Thyroid gland (tissue), 4 donors: Measurements from ENCODE around the gene KRTAP3-1. TPM values are rescaled to one million over a fixed set of nuclear protein-coding genes. Genes with fewer than 3 reads are reported as not detected.

ENCODE experiments used
- DNase-seq, 2 donors: peaks; one replicate each; pipeline ENCODE4 v3.0.0-alpha.2; 2019
- H3K27ac ChIP-seq, 3 donors: fragments of 200-600 bp; sonication (generic); 1 replicate in 2 of 3; 2 replicates in 1 of 3; pipeline ENCODE4 v1.5.1; 2016 to 2019; ENCODE audit warnings: mild to moderate bottlenecking in 1 of 3, moderate library complexity in 1 of 3
- H3K27me3 ChIP-seq: fragments of 200-600 bp; sonication (generic); one replicate; pipeline ENCODE4 v1.5.1; 2019
- H3K36me3 ChIP-seq, 2 donors: fragments of 200-600 bp; sonication (generic); one replicate each; pipeline ENCODE4 v1.5.1; 2016 to 2019
- H3K4me1 ChIP-seq, 2 donors: fragments of 200-600 bp; sonication (generic); one replicate each; pipeline ENCODE4 v1.5.1; 2017 to 2019
- H3K4me3 ChIP-seq, 3 donors: fragments of 200-600 bp; sonication (generic); replicated peaks in 1 of 3; 1 replicate in 2 of 3; 2 replicates in 1 of 3; pipeline ENCODE4 v1.5.1; 2016; ENCODE audit warnings: mild to moderate bottlenecking in 1 of 3
- H3K9me3 ChIP-seq: fragments of 200-600 bp; sonication (generic); one replicate; pipeline ENCODE4 v1.5.1; 2017
- POLR2A ChIP-seq, 2 donors: fragments of 450-650 bp; IDR thresholded peaks; one replicate each; pipeline ENCODE4 v1.6.1; 2017; ENCODE audit warnings: antibody characterized with exemption in 2 of 2, mild to moderate bottlenecking in 2 of 2, moderate library complexity in 1 of 2
- WGBS, 2 donors: methylation state at CpG; one replicate each; pipeline ENCODE4 v1.1.5; 2017; 5-methylcytosine and 5-hydroxymethylcytosine counted together
- intact Hi-C: fragments of 100-400 bp; cut with DNase I; formaldehyde crosslinking; loops from one replicate; pipeline ENCODE4 v1.15.1; 2023
- total RNA-seq, 4 donors: library from RNA; depleted of rRNA; stranded (reverse); fragments of >200 nt; gene quantifications; one replicate each; pipeline ENCODE4 v1.2.3, GENCODE V29; 2016
- TF ChIP-seq, protein P1 (sequence below), 6 experiments: fragments of 200-600 bp in 3 of 6; fragments of 450-650 bp in 3 of 6; sonication (generic) in 3 of 6; IDR thresholded peaks; one replicate each; pipeline ENCODE4 v1.5.1; 2016 to 2019; ENCODE audit warnings: antibody characterized with exemption in 6 of 6, mild to moderate bottlenecking in 2 of 6, inconsistent platforms in 1 of 6, moderate library complexity in 1 of 6

KRTAP3-1 gene
- total RNA-seq, 4 donors from 2014 or later = not detected

DNA sequence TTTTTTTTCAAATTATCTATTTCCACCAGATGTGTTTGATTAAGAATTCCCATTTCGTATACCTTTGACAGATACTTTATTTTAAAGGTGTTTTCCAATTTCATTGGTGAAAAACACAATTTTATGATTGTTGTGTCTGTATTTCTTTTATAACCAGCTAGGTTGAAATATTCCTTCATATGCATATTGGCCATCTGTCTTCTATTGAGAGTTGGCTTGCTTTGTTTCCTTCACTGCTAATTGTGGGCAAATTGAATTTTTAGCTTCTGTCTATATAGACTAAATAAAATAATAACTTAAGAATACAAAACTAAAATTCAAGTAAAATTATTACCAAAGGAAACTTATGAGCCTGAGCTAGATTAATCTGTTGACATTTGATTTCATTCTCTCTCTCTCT is 13.8 kb downstream of the KRTAP3-1 start:
- intact Hi-C loops = no loop called here
- WGBS, 2 donors = 74 to 87% methylated on average over 1 of the region's 1 CpG

DNA sequence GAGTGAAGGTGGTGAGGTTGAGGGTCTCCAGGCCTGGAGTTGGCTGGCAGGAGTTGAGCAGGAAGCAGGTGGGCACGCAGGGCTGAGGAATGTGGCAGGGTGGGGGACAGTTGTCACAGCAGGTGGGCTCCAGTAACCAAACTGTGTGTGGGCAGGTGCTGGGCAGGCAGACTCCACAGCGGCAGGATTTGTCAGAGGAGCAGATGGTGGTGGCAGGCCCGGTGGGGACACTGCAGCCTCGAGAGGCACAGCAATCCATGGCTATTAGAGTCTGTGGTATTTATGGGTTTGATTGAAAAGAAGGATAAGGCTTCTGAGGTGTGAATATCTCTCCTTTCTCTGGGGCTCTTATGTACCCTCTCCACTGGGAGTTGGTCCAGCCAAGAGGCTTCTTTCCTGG is 15.1 kb downstream of the KRTAP3-1 start, which contains the start of gene KRTAP3-3:
Gene KRTAP3-3 (minus strand): TSS at position 326 of the 400 bp plus-strand sequence. CDS start 67 bp downstream, at position 259.
- Histone ChIP-seq H3K36me3 (no peaks in the 10 kb centered on the region), H3K27me3 (no peaks in the 10 kb centered on the region), H3K4me1 (no peaks in the 10 kb centered on the region), H3K9me3 (no peaks in the 10 kb centered on the region), H3K27ac (no peak within 1 kb of the TSS), H3K4me3 (no peak within 1 kb of the TSS)
- 44 to 59% methylated on average over 4 of the region's 4 CpGs for WGBS, 2 donors
- DNase-seq = no peak
- intact Hi-C loops = no loop called here
- no peak for TF ChIP-seq POLR2A (IDR thresholded peaks at IDR 0.05)
- TF ChIP-seq, protein P1, sequence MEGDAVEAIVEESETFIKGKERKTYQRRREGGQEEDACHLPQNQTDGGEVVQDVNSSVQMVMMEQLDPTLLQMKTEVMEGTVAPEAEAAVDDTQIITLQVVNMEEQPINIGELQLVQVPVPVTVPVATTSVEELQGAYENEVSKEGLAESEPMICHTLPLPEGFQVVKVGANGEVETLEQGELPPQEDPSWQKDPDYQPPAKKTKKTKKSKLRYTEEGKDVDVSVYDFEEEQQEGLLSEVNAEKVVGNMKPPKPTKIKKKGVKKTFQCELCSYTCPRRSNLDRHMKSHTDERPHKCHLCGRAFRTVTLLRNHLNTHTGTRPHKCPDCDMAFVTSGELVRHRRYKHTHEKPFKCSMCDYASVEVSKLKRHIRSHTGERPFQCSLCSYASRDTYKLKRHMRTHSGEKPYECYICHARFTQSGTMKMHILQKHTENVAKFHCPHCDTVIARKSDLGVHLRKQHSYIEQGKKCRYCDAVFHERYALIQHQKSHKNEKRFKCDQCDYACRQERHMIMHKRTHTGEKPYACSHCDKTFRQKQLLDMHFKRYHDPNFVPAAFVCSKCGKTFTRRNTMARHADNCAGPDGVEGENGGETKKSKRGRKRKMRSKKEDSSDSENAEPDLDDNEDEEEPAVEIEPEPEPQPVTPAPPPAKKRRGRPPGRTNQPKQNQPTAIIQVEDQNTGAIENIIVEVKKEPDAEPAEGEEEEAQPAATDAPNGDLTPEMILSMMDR (IDR thresholded peaks at IDR 0.05) = no peak

More for the DNA sequence above, 13.8 kb downstream of the KRTAP3-1 start:
- Histone ChIP-seq H3K27ac (no peak overlapping the region), H3K9me3 (no peaks in the 10 kb centered on the region), H3K4me3 (no peak overlapping the region), H3K36me3 (no peaks in the 10 kb centered on the region), H3K4me1 (no peaks in the 10 kb centered on the region), H3K27me3 (no peaks in the 10 kb centered on the region)
- TF ChIP-seq POLR2A (IDR thresholded peaks at IDR 0.05) = no peak
- TF ChIP-seq, protein P1 (IDR thresholded peaks at IDR 0.05) = no peak
- DNase-seq = no peak

DNA sequence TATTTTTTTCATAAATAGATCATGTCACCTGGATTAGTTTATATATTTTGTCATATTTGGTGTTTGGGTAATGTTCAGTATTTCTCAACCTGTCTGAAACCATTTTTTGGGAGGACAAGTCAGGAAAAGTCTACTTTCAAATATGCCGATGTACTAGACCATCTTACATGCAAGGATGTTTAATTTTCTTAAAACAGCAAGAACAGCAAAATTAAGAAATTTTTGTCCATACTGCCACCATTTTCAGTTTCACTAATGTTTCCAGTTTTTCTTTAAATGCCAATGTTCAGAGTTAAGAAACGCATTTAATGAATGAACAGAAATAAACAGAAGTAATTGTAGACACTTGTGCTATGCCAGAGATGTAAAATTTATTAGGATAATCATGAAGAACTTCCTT is 15.8 kb downstream of the KRTAP3-1 start:
- no peaks in the 10 kb centered on the region for H3K27me3 ChIP-seq
- TF ChIP-seq, protein P1 (IDR thresholded peaks at IDR 0.05) = no peak
- no peak for TF ChIP-seq POLR2A (IDR thresholded peaks at IDR 0.05)
- intact Hi-C loops = no loop called here
- H3K4me3 ChIP-seq = no peak overlapping the region
- no peaks in the 10 kb centered on the region for H3K36me3 ChIP-seq
- no peak overlapping the region for H3K27ac ChIP-seq
- no peaks in the 10 kb centered on the region for H3K4me1 ChIP-seq
- DNase-seq = no peak
- WGBS, 2 donors = 93 to 96% methylated on average over 2 of the region's 2 CpGs
- no peaks in the 10 kb centered on the region for H3K9me3 ChIP-seq

DNA sequence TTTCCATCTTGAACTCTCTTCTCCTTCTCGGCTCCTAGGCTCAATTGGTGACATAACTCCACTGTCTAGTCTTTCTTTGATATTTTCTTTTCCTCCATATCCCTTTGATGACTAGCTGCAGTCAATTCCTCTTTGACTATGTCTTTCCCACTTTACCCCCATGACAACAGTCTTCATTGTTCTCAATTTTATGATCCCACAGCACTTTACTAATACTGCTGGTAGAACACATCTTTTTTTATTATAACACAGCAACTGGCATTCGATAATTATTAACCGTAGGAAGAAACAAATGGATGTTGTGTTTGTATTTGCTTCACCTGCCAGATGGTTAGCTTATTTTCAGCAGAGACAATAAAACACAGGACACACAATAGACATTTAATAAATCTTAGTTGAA is 16.3 kb downstream of the KRTAP3-1 start:
- Histone ChIP-seq H3K27me3 (no peaks in the 10 kb centered on the region), H3K27ac (no peak overlapping the region), H3K4me3 (no peak overlapping the region), H3K9me3 (no peaks in the 10 kb centered on the region), H3K4me1 (no peaks in the 10 kb centered on the region), H3K36me3 (no peaks in the 10 kb centered on the region)
- 89 to 92% methylated on average over 3 of the region's 3 CpGs for WGBS, 2 donors
- no peak for TF ChIP-seq POLR2A (IDR thresholded peaks at IDR 0.05)
- TF ChIP-seq, protein P1 (IDR thresholded peaks at IDR 0.05) = no peak
- intact Hi-C loops = no loop called here
- DNase-seq = no peak

DNA sequence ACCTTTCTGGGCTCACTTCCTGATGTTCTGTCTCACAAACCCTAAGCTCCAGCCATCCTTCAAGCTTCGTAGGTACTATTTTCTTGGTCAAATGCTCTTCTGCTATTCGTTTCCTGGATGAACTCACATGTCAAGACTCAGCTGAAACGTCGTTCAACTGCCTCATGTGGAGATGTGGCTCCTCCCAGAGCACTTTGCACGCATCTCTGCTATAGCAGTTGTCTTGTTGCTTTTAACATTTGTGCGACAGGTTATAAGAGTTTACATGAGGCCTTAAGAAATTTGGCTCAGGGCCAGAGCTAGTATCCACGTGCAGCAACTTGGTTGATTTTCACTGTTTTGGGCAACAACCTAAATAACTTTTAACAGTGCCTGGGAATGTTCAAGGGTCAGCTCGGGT is 22.0 kb downstream of the KRTAP3-1 start:
- H3K27me3 ChIP-seq = no peaks in the 10 kb centered on the region
- TF ChIP-seq POLR2A (IDR thresholded peaks at IDR 0.05) = no peak
- TF ChIP-seq, protein P1 (IDR thresholded peaks at IDR 0.05) = no peak
- DNase-seq = no peak
- WGBS, 2 donors = 47 to 48% methylated on average over 8 of the region's 8 CpGs
- intact Hi-C loops = no loop called here
- no peaks in the 10 kb centered on the region for H3K9me3 ChIP-seq
- no peaks in the 10 kb centered on the region for H3K36me3 ChIP-seq
- H3K4me3 ChIP-seq = no peak overlapping the region
- H3K27ac ChIP-seq = no peak overlapping the region
- H3K4me1 ChIP-seq = no peaks in the 10 kb centered on the region
